Activated CD8-positive, alpha-beta memory T cell treated with anti-CD3 and anti-CD28 coated beads, Interleukin-2, amount 50 U/mL, for 24 hours (primary cell): Measurements from ENCODE around the gene AFF1.

Experiments used
- DNase-seq: peaks from one replicate; pipeline ENCODE4 v3.0.0-alpha.2; 2020; ENCODE audit errors: extremely low read depth

The AFF1 gene

DNA sequence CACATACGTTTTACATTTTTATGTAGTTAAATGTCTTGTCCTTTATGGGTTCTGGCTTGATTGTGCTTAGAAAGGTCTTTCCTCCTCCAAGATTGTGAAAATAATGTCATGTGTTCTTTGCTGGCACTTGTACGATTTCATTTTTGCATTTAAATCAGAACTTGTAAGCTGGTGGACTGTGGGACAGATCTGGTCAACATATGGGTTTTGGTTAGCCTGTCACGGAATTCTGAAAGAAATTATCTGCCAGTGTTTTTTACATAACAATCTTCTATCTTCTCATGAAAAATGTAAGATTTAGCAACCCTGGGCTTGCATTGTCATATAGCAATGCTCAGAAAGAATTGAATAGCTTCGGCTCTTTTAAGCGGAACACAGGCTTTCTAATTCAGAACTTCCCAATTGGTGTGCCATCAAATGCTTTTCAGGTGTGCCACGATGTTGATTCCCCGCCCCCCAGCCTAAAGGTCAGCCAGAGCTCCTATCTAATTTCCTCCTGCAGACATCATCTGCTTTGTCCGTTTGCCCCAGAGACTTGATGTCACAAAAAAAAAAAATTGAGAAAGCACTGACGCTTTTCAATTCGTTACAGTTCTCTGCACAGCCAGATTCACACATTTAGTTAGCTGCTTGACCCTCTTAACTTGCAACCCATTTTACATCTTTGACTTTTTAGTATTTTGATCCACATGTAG lies 16.2 kb downstream of the AFF1 start:
- DNase-seq = no peak

DNA sequence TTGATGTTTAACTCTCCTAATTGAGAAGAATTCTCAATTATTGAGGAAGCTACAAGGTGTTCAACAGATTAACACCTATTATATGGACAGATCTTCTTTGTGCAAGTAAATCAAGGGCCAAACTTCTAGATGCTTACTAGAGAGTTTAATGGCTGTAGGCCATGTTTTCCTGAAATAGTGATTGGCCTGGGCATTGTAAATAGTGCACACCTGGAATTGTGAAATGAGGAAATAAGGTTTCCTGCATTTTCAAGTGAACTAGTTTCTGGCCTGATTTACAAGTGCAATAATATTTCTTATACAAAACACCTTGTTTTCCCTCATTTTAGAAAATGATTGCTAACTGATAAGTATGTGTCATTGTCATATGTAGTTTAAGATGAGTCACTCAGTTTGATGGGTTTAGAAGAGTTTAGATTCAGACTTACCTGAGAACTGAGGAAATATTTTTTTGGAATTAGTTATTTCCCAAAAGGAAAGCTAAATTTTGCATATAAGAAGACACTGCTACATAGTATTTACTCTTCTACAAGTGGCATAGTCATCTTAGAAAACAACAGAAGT lies 21.2 kb downstream of the AFF1 start:
- no peak for DNase-seq

DNA sequence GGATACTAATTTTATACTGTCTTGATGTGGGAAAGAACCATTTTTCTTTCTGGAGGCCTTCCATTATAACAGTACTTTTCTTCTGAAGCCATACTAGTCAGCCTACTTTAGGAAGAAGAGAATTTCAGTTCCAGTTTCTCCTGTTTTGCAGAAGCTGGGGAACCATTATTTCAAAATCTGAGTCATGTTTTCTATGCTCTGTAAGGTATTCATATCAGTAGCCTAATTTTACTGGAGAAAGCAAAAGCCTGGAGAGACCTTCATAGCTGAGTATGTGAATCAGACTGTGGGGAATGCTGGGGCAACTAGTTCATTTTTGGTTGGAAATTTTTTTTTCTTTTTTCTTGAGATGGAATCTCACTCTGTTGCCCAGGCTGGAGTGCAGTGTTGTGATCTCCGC lies 22.4 kb downstream of the AFF1 start:
- DNase-seq = no peak

DNA sequence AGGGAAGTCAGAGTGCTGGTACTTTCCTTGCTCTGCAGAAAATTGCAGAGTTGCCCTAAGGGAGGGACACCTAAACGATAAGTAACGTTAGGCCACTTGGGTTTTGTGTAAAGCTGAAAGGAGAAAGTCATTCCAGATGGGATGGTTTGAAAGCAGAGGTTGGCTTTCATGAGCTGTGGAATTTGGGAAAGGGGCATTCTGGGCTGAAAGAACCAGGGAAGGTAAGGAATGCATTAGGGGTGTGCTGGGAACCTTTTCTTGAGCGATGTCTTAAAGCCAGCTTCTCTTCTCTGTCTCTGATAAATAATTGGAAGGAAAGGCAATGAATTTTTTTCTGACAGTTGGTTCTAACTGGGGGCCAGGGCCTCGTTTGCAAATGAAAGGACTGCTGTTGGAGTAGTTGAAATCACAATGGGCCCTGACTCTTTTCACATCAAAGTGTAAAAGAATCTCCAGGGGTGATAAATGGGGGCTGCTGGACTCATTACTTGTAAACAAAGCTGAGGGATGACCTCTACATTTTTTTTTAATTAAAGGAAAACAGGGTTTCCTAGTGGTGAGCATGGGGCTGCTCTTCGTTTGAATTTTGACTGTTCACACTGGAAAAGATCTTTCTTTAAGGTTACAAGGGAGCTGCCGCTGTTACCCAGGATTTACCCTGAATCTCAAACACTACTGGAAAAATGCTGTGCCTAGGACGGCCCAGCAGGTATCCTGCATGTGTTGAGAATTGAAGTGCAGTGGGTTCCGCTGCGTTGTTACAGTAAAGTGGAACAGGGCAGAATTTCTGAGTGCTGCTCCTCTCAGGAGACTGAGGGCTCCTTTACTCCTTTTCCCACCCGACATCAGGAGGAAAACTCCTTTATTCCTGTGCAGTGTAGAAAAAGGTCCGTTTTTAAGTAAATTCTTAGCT lies 25.0 kb downstream of the AFF1 start:
- DNase-seq = no peak

DNA sequence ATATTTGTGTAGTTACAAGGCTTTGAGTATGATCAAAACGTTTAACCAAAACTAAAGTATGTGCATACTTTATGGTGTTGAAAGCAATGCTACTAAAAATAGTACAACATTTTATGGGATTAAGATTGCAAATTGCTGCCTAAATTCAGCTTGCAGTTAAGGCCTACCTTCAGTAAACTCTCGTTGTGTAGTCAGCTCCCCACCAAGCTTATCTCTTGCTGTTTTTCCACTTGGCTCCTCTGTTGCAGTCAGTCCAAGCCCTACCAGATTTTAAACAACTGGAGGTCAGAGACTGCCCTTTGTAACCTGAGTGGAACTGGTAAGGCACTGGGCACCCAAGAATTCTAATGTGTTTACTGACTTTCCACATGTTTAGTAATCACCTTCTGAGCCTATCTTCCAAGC lies 25.7 kb downstream of the AFF1 start:
- DNase-seq = no peak

DNA sequence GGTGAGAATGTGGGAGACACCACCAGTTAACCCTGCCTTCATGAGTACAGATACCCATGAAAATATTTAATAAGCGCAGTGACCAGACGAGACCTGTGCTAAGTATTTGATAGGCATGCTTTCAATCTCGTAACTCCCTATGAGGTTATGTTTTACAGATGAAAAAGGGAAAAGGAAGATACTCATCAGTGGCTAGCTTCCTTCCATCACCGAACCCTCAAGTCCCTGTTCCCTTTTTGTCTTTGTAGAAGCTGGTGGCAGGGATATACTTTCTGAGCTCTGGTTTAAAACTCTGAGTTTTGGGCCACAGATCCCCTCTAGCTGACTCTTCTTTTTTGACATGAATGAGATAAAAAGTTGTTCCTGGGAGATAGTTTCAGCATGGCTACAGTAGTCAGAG lies 26.3 kb downstream of the AFF1 start:
- no peak for DNase-seq

DNA sequence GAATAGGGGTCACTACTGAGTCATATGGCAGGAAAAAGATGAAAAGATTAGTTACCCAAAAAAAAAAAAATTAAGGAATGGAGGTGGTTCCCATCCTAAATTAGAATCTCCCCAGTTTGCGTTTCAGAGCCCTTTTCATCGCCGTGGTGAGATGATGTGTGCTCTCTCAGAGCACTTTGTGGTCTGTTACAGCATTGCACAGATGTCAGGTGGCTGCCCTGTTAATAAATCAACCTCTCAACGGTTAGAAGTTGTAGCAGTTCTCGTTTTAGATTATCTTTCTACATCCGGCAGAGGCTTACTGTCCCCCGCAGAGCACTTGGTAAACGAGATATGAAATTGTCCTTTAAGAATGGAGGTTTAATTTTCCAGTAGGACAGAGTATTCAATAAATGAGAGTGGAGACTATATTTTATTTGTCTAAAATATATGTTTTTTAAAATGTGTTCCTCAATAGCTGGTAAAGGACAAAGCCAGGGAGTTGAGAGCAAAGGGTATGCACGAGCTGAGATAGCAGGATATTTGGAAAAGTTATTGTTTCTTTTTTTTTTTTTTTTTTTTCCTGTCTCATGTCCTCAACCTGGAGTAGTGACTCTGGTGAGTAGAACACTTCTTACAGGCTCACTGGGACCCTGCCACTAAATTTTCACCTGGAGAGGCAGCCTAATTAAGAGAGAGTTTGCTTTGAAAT lies 26.9 kb downstream of the AFF1 start:
- no peak for DNase-seq

DNA sequence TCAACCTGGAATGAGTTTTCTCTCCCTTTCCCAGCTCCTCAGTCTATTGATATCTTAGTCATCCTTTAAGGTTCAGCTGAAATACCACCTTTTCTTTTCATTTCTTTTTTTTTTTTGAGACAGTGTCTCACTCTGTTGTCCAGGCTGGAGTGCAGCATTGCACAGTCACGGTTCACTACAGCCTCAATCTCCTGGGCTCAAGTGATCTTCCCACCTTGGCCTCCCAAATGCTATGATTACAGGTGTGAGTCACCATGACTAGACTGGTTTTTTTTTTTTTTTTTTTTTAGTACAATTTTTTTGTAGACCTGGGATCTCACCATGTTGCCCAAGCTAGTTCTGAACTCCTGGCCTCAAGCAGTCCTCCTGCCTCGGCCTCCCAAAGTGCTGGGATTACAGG lies 28.9 kb downstream of the AFF1 start:
- no peak for DNase-seq

DNA sequence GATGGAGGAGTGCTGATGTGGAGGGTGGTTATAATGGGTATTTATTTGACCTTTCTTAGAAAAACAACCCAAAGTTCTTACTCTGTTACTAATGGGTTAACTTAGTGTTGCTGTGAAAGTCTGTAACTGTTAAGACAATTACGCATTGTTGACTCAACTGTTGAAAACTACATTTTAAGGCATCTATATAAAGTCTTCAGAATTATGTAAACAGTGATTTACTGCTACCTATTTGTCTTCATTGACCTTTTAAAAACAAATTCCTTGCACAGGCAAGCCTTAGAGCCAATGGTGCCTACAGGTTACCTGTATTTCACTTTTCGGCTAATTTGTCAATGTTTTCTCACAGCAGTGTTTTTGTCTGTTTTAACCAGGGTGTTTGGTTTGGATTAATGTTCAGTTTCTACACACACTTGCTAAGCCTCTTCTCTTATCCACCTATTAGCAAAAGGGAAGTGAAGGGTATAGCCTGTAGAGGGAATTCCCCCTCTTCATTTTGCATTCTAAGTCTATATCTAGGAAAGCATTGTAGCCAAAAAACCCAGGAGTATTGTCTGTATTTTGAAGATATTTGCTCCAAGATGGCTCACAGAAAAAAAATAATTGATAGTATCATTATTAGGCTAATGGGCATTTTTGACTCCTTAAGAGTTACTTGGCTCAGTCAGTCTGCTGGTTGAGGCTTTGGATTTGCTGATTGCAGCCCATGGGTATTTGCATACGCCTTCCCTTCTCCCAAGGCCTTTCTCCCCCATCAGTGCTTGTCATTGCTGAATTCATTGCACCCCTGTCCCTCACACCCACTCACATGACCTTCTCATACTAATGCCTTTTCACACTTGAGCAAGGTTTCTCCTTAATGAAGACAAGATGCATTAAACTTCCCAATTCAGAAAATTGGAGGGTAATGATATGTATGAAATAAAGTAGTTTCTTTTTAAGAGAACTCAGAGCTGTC lies 30.5 kb downstream of the AFF1 start:
- DNase-seq = no peak

DNA sequence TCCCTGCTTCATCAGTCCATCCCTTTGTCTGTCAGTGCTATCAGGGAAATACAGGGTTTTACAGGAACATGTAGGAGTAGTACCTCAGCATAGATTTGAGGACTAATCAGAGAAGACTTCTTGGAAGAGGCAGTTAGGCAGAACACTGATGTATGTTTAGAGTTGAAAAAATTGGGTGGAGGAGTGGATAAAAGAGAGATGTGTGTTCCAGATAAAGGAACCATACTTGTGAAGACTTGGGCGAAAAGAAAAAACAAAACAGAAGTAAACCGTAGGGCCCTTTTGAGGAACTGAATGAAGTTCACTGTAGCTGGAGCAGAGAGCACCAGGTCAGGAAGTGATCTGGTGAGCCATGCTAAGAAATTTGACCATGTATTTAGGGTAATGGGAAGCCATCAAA lies 32.3 kb downstream of the AFF1 start:
- DNase-seq = no peak

DNA sequence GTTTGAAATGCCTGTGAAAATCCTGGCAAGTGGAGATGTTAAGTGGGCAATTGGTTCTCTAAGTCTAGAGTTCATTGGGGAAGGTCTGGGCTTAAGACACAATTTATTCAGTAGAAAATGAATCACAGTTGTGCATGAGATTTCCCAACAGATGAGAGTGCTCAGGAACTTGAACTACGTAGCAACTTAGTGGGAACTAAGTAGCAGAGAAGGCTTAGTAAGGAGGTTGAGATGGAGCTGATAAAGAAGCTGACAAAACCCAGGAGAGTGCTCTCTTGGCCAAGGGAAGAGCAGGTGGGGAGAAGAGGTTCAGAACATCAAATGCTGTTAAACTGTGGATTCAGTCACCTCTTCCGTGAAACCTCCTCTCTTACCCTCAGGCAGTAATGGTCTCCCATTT lies 33.0 kb downstream of the AFF1 start:
- DNase-seq = no peak

DNA sequence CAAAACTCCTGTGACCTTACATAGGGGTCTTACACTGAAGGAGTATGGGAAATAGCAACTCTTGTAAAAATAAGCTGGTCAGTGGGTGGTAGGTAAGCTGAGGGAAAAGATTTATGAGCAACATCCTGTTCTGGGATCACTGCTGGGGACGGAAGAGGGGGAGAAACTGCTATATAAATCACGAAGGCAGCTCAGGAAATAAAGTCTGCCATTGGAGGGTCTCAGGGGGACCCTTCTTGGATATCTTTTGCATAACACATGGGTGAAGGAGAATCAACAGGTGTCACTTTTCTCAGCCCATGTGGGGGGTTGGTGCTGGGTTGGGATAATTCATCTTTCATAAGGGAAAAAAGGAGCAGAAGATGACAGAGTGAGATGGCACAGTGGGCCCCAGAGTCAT lies 33.7 kb downstream of the AFF1 start:
- no peak for DNase-seq

DNA sequence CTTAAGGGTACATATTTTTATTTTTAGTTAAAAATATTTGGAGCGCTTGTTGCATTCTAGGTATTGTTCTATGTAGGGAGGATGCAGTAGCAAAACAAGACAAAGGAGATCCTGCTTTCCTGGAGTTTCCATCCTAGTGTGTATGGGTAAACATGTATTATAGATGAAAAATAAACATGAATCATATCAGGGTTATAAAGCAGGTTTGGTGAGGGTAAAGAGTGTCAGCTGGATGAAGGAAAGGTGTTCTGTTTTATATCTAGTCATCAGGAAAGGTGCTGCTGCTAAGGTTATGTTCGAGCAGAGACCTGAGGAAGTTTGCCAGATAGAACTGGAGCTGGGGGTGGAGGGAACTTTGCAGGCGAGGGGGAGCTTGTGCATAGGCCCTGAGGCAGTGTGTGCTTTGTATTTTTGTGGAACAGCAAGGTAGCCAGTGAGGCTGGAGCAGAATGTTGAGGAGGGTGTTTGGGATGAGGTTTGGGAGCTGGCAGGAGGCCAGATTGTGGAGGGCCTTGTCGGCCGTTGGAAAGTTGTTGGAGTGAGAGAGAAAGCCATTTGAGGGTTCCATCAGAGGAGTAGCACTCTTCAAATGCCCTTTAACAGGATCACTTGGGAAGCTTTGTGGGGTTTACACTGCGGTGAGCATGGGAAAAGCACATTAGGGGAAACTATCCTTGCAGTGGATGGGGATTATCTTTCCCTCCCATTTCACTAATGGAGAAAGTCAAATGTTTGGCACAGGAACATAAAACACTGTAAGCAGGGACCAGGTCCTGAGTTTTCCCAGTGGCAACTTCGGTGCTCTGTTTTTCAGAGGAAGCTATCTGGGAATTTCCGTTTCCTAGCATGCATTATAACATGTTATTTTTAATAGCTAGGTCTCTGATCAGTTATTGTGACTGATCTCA lies 35.9 kb downstream of the AFF1 start:
- DNase-seq = no peak

DNA sequence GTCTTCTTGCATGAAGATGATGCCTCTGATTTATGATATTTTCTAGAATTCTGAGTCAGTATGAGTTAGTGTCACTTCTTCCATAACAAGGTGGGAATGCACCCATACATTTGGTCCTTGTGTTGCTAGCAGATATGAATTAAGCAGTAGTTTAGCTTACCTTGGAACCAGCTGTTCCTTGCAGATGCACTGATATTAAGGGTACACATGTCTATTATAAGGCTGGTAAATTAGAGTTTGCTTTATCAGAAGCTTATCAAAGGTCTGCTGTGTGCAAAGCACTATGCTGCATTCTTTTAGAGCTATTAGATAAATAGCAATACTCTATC lies 36.5 kb downstream of the AFF1 start:
- DNase-seq = no peak

DNA sequence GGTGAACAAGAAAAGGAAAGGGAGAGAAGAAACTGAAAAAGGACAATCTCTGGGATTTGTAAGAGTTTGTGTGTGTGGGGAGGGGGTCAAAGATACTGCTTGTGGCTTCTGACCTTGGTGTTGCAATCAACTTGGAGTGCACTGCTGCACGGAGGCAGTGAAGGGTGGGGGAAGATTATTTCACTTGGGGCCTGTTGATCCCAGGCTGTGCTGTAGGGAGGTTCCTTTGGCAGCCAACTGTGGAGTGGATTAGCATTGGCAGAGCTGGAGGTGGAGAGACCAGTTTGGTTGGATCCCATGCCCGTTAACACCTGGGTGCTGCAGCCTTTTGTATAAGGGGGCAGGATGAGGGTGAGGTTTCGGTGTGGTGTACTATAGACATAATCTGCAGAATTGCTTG lies 38.2 kb downstream of the AFF1 start:
- DNase-seq = no peak

DNA sequence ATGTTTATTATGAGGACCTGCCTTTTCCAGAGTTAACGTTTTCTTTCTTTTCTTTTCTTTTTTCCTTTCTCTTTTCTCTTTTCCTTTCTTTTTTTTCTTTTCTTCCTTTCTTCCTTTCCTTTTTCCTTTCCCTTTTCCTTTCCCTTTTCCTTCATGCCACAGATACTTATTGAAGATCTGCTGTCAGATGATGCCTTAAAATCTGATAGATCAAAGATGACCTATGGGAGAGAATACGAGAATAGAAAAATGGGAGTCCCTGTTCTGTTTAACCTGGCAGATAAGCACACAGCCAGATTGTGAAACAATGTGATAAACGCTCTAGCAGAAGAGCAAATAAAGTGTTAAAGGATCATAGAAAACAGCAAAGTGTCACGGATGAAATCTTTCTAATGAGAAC lies 38.9 kb downstream of the AFF1 start:
- no peak for DNase-seq

DNA sequence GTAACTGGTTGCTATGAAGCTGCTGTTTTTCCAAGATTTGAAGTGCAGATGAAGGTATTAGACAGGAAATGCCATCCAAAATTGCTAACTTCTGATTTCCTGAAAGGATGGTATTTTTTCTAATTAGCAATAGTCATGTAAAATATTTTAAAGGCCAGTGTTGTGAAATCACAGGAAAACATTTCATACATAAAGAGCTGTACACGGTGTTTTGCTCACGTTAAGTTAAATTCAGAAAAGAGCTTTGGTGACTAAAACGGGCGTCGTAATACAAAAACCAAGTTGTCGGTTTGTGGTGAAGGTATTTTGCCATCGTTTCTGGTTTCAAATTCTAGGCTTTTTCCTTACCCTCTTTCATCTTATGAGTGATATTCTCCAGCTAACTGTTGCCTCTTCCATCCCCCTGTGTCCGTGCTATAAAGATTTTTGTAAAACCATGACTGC lies 39.8 kb downstream of the AFF1 start:
- no peak for DNase-seq

DNA sequence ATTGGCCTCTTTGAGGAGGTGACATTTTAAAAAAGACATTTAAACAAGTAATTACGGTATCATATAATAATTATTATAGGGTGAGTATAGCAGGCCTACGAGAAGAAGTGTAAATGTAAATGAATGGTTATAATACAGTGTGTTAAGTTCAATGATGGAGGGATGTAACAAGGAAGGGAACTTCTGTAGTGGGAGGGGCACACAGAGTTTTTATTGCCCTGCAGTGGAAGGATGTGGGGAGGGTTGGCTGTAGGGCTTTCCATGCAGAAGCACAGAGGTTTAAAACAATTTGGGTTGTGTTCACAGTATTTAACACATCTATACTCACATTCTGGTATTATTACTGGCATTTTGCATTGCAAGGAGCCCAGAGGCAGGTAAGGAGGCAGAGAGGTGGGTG lies 41.1 kb downstream of the AFF1 start:
- no peak for DNase-seq

DNA sequence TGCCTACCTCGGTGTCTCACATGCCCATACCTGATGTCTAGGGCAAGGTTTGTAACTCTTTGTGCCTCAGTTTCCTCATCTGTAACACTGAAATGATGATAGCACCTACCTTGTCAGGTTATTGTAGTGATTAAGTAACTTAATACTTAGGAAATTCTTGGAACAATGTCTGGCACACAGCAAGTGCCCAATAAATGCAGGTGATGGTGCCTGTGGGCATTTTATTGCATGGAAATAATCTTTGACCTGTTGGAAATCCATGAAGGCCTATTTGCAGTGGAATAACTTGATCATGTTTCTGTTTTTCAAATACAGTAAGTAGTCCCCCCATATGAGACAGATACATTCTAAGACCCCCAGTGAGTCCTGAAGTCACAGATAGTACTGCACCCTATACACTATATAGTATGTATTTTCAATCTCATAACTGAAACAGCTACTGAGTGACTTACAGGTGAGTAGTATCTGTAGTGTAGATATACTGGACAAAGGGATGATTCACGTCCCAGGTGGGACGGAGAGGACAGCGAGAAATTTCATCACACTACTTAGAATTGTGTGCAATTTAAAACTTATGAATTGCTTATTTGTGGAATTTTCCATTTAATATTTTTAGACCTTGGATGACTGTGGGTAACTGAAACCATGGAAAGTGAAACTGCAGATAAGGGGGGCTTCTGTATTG lies 42.1 kb downstream of the AFF1 start:
- DNase-seq = no peak
